Effector CD4-positive, alpha-beta T cell (primary cell): ENCODE data around the gene LTBP4.

Source experiments
- DNase-seq: peaks from one replicate; pipeline ENCODE4 v3.0.0-alpha.2; 2020

LTBP4 gene

DNA sequence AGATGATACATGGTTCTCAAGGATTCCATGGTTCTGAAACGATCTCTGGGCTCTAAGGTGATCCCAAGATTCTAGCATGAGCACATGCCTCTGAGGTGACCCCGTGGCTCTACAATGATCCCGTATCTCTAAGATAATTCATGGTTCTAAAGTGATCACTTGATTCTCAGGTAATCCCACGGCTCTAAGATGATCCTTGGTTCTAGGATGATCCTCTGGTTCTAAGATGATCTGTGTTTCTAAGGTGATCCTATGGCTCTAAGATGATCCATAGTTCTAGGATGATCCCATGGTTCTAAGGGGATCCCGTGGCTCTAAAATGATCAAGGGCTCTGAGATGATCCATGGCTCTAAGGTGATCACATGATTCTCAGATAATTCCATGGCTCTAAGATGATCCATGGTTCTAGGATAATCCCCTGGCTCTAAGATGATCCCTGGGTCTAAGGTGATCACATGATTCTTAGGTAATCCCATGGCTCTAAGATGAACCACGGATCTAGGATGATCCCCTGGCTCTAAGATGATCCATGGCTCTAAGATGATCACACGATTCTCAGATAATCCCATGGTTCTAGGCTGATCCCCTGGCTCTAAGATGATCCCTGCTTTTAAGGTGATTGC, 67.9 kb downstream of the LTBP4 start:
- no peak for DNase-seq

DNA sequence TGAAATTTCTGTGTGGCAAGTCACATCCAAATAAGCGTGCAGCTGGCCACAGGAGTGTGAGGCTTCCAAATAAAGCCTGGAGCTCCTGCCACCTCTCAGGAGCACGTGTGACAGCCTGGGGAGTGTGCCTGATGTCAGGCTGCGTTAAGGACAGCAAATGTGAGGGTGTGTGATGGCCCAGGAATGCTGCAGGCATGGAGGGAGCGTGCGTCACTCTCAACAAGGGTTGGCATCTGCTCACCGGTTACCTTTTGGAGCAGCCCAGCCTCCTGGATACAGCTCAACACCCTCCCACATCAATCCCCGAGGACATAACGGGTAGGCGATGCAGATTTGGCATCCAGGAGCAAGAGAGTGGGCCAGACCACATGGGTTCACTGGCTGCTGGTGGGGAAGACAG, 70.2 kb downstream of the LTBP4 start:
- DNase-seq: no peak

DNA sequence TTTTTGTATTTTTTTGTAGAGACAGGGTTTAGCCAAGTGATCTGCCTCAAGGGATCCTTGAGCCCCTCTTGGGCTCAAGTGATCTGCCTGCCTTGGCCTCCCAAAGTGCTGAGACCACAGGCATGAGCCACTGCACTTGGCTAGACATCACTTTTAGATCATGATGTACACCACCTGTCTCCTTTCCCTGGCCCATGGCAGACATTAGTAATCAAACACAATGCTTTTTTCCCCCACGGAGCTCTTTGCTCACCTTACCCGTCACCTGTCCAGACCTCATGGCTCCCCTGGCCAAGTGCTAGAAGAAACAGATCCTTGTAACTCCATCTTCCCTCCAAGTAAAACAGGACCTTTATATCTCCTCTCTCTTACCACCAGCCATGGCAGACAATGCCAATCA, 70.9 kb downstream of the LTBP4 start:
- no peak for DNase-seq

DNA sequence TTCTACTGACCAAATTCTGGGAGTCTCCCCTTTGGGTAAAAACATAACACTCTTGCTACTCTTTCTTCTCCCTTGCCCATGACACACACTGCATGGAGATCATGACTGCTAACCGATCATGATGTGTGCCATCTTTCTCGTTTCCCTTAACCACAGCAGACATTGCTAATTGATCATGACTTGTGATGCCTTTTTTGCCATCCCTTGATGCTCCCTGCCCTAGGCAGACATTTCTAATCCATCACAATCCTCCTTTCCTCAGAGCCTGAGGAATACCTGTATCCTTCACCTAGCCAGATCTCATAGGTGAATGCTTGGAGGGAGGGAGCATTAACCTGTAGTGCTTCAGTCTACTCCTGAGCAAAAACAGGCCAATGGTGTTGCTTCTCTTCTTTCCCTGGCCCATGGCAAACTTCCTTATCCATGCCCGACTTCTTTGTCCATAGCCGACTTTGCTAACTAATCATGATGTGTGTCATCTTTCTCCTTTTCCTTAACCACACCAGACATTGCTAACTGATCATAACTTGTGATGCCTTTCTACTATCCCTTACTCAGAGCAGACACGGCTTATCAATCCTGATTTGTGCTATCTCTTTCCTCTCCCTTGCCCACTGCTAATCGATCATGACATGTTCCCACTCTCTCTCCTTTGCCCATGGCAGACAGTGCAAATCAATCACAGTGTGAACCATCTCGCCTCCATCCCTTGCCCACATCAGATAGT, 71.6 kb downstream of the LTBP4 start:
- no peak for DNase-seq

DNA sequence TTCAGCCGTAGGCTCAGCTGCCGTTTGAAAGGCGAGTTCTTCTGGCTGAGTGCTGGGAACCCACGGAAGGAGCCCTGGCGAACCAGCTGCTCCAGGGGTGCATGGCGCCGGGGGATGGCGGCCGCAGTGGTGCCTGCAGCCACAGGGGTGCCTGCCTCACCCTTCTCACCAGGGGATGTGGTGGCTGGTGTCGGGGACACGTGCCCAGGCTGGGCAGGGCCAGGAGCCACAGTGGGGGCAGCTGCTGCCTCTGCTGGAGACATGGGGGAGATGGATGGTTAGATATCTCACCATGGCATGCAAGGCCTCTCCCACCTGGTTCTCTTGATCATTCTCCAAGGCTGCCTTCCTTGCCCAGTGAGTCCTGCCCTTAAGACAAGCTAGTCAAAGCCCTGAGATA, 72.2 kb downstream of the LTBP4 start:
- DNase-seq: no peak

DNA sequence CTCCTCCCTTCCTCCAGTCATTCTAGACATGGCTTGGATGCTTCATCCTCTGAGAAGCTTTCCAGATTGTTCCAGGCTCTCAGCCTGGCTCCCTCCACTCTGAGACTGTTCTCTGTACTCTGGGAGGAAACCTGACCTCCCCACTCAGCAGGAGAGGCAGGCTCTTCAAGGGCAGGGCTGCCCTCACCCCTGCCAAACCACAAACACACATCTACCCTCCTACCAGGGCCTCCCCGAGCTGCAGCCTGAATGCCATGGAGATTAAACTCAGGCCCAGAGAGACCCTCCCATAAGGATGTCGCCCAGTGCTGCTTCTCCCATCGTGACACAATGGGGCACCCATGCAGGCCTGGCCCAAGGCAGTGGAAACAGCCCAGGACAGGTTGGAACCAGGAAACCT, 73.1 kb downstream of the LTBP4 start:
- DNase-seq: no peak

DNA sequence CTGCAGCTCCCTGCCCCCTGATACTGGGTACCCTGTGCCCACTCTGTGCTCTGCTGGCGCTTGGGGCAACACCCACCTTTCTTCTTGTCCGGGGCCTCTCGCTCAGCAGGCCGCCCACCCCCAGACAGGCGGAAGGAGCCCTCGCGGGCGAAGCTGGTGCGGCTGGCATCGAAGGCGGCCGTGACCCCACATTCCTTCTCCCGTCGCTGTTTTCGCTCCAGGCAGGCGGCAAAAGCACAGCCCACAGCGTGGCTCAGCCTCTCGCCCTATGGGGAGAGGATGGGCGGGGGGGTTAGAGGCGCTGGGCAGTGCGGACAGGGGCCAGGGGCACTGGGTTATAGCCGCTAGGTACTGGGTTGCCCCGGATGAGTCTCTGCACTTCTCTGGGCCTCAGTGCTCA, 76.0 kb downstream of the LTBP4 start:
- DNase-seq: no peak
